HG03457 (cell line): ENCODE results near the gene E2F2.

ENCODE experiments used
- ATAC-seq: cut with Tn5 transposase; IDR thresholded peaks from one replicate; pipeline ENCODE4 v1.9.1; 2021; ENCODE audit warnings: moderate number of reproducible peaks; ENCODE audit not compliant: unreplicated experiment

Gene E2F2

GRCh38 chr1:23530747-23531561 lies at the start of gene E2F2:
Gene E2F2, minus strand, starts transcription at chr1:23531233. Its CDS starts 440 bp downstream, at chr1:23530793.
- ATAC-seq: peak; percentile 37

GRCh38 chr1:23578997-23579363 lies 47.9 kb upstream of the E2F2 start:
- ATAC-seq: no peak

- no peak for ATAC-seq
These were observed 47.4 kb upstream of the E2F2 start for GRCh38 chr1:23578311-23578996.

- no peak for ATAC-seq
These were observed 46.3 kb upstream of the E2F2 start for GRCh38 chr1:23577056-23578004.

- ATAC-seq: no peak
These were observed 45.5 kb upstream of the E2F2 start for GRCh38 chr1:23576338-23577055.

GRCh38 chr1:23575226-23575810 lies 44.3 kb upstream of the E2F2 start:
- no peak for ATAC-seq

GRCh38 chr1:23574265-23574754 lies 43.3 kb upstream of the E2F2 start:
- ATAC-seq: peak; percentile 38

- no peak for ATAC-seq
These were observed 42.6 kb upstream of the E2F2 start for GRCh38 chr1:23573574-23574182.

GRCh38 chr1:23571465-23571864 lies 40.4 kb upstream of the E2F2 start:
- ATAC-seq: no peak

GRCh38 chr1:23570001-23570691 lies 39.1 kb upstream of the E2F2 start:
- no peak for ATAC-seq

GRCh38 chr1:23568608-23569383 lies 37.8 kb upstream of the E2F2 start:
- no peak for ATAC-seq

GRCh38 chr1:23567996-23568607 lies 37.1 kb upstream of the E2F2 start:
- no peak for ATAC-seq

- ATAC-seq: no peak
These were observed 36.6 kb upstream of the E2F2 start for GRCh38 chr1:23567629-23567995.

GRCh38 chr1:23566304-23566703 lies 35.3 kb upstream of the E2F2 start:
- no peak for ATAC-seq

GRCh38 chr1:23565776-23566175 lies 34.7 kb upstream of the E2F2 start:
- no peak for ATAC-seq

GRCh38 chr1:23564529-23565122 lies 33.6 kb upstream of the E2F2 start:
- no peak for ATAC-seq

- ATAC-seq: no peak
These were observed 32.8 kb upstream of the E2F2 start for GRCh38 chr1:23563755-23564374.
